Thyroid gland (tissue), 4 donors: ENCODE results near the gene RSPH9. TPM values are rescaled to one million over a fixed set of nuclear protein-coding genes. Genes with fewer than 3 reads are reported as not detected.

Experiments
- DNase-seq, 2 donors: peaks; one replicate each; pipeline ENCODE4 v3.0.0-alpha.2; 2019
- H3K27ac ChIP-seq, 3 donors: fragments of 200-600 bp; sonication (generic); 1 replicate in 2 of 3; 2 replicates in 1 of 3; pipeline ENCODE4 v1.5.1; 2016 to 2019; ENCODE audit warnings: mild to moderate bottlenecking in 1 of 3, moderate library complexity in 1 of 3
- H3K27me3 ChIP-seq: fragments of 200-600 bp; sonication (generic); one replicate; pipeline ENCODE4 v1.5.1; 2019
- H3K36me3 ChIP-seq, 2 donors: fragments of 200-600 bp; sonication (generic); one replicate each; pipeline ENCODE4 v1.5.1; 2016 to 2019
- H3K4me1 ChIP-seq, 2 donors: fragments of 200-600 bp; sonication (generic); one replicate each; pipeline ENCODE4 v1.5.1; 2017 to 2019
- H3K4me3 ChIP-seq, 3 donors: fragments of 200-600 bp; sonication (generic); replicated peaks in 1 of 3; 1 replicate in 2 of 3; 2 replicates in 1 of 3; pipeline ENCODE4 v1.5.1; 2016; ENCODE audit warnings: mild to moderate bottlenecking in 1 of 3
- H3K9me3 ChIP-seq: fragments of 200-600 bp; sonication (generic); one replicate; pipeline ENCODE4 v1.5.1; 2017
- CTCF ChIP-seq, 6 experiments: fragments of 200-600 bp in 3 of 6; fragments of 450-650 bp in 3 of 6; sonication (generic) in 3 of 6; IDR thresholded peaks; one replicate each; pipeline ENCODE4 v1.5.1; 2016 to 2019; ENCODE audit warnings: antibody characterized with exemption in 6 of 6, mild to moderate bottlenecking in 2 of 6, inconsistent platforms in 1 of 6, moderate library complexity in 1 of 6
- POLR2A ChIP-seq, 2 donors: fragments of 450-650 bp; IDR thresholded peaks; one replicate each; pipeline ENCODE4 v1.6.1; 2017; ENCODE audit warnings: antibody characterized with exemption in 2 of 2, mild to moderate bottlenecking in 2 of 2, moderate library complexity in 1 of 2
- WGBS, 2 donors: methylation state at CpG; one replicate each; pipeline ENCODE4 v1.1.5; 2017; 5-methylcytosine and 5-hydroxymethylcytosine counted together
- intact Hi-C: fragments of 100-400 bp; cut with DNase I; formaldehyde crosslinking; loops from one replicate; pipeline ENCODE4 v1.15.1; 2023
- total RNA-seq, 4 donors: library from RNA; depleted of rRNA; stranded (reverse); fragments of >200 nt; gene quantifications; one replicate each; pipeline ENCODE4 v1.2.3, GENCODE V29; 2016

RSPH9 gene
- total RNA-seq, 4 donors from 2014 or later = 0.13 TPM; not detected in 3

GRCh38 chr6:43616725-43617472 is 27.9 kb upstream of the RSPH9 start:
- no peaks in the 10 kb centered on the region for H3K27me3 ChIP-seq
- TF ChIP-seq CTCF (IDR thresholded peaks at IDR 0.05) (no peak), POLR2A (IDR thresholded peaks at IDR 0.05) (no peak)
- no peak overlapping the region for H3K4me3 ChIP-seq
- H3K36me3 ChIP-seq = peaks cover 29 to 30% of the 10 kb centered on the region in 2 donors
- WGBS, 2 donors = 88 to 95% methylated on average over 9 of the region's 9 CpGs
- H3K9me3 ChIP-seq = no peaks in the 10 kb centered on the region
- no peak for DNase-seq
- H3K27ac ChIP-seq = no peak overlapping the region
- no peaks in the 10 kb centered on the region for H3K4me1 ChIP-seq
- intact Hi-C loops = no loop called here

GRCh38 chr6:43621078-43621835 is 23.6 kb upstream of the RSPH9 start:
- DNase-seq = no peak
- H3K36me3 ChIP-seq = peaks cover 59 to 61% of the 10 kb centered on the region in 2 donors
- H3K4me1 ChIP-seq = peaks cover 0 to 4% of the 10 kb centered on the region in 2 donors
- H3K4me3 ChIP-seq = no peak overlapping the region
- no peaks in the 10 kb centered on the region for H3K9me3 ChIP-seq
- H3K27me3 ChIP-seq = no peaks in the 10 kb centered on the region
- no peak overlapping the region for H3K27ac ChIP-seq
- TF ChIP-seq CTCF (IDR thresholded peaks at IDR 0.05) = no peak
- TF ChIP-seq POLR2A (IDR thresholded peaks at IDR 0.05) = no peak
- WGBS, 2 donors = 88 to 93% methylated on average over 10 to 12 of the region's 12 CpGs
- intact Hi-C loops = no loop called here

- Histone ChIP-seq H3K27ac (no peak overlapping the region), H3K36me3 (peaks cover 61 to 63% of the 10 kb centered on the region in 2 donors), H3K9me3 (no peaks in the 10 kb centered on the region), H3K27me3 (no peaks in the 10 kb centered on the region), H3K4me3 (no peak overlapping the region), H3K4me1 (peaks cover 2 to 10% of the 10 kb centered on the region in 2 donors)
- WGBS, 2 donors = 95 to 96% methylated on average over 10 of the region's 10 CpGs
- TF ChIP-seq CTCF (IDR thresholded peaks at IDR 0.05) = no peak
- no peak for TF ChIP-seq POLR2A (IDR thresholded peaks at IDR 0.05)
- intact Hi-C loops = no loop called here
- DNase-seq = no peak
Observed at GRCh38 chr6:43621836-43622180, 23.0 kb upstream of the RSPH9 start.

- H3K4me3 ChIP-seq = no peak overlapping the region
- H3K36me3 ChIP-seq = peaks cover 61 to 63% of the 10 kb centered on the region in 2 donors
- WGBS, 2 donors = 98% methylated on average over 9 to 10 of the region's 10 CpGs
- H3K27me3 ChIP-seq = no peaks in the 10 kb centered on the region
- H3K27ac ChIP-seq = no peak overlapping the region
- TF ChIP-seq CTCF (IDR thresholded peaks at IDR 0.05) (no peak), POLR2A (IDR thresholded peaks at IDR 0.05) (no peak)
- intact Hi-C loops = no loop called here
- no peak for DNase-seq
- H3K4me1 ChIP-seq = peaks cover 9 to 17% of the 10 kb centered on the region in 2 donors
- H3K9me3 ChIP-seq = no peaks in the 10 kb centered on the region
Observed at GRCh38 chr6:43622541-43622940, 22.3 kb upstream of the RSPH9 start.
